ENCODE results near the gene ACOT12.

- TF ChIP-seq CTCF (IDR thresholded peaks at IDR 0.05): no peak
- no peak for TF ChIP-seq POLR2A (IDR thresholded peaks at IDR 0.05)
These were observed 91.3 kb downstream of the ACOT12 start for GRCh38 chr5:81302596-81302995.

Data from Peyer's patch (tissue), 4 donors.